Stomach (tissue), 4 donors: ENCODE measurements around the gene TARS2.

Source experiments
- CTCF ChIP-seq, 7 experiments: fragments of 450-650 bp in 4 of 7; fragments of 200-600 bp in 3 of 7; sonication (generic) in 3 of 7; IDR thresholded peaks; one replicate each; pipeline ENCODE4 v1.5.1; 2016 to 2019; ENCODE audit warnings: antibody characterized with exemption in 7 of 7, control low read depth in 2 of 7, mild to moderate bottlenecking in 1 of 7
- POLR2A ChIP-seq, 4 donors: fragments of 450-650 bp; IDR thresholded peaks; one replicate each; pipeline ENCODE4 v1.6.1; 2016; ENCODE audit warnings: antibody characterized with exemption in 4 of 4, control low read depth in 2 of 4, mild to moderate bottlenecking in 1 of 4, moderate library complexity in 1 of 4
- POLR2AphosphoS5 ChIP-seq, 3 donors: sonication (generic); formaldehyde crosslinking; IDR thresholded peaks; one replicate each; pipeline ENCODE4 v1.6.1; 2016; ENCODE audit warnings: antibody characterized with exemption in 3 of 3

GRCh38 chr1:150516050-150516591 lies 28.9 kb downstream of the TARS2 start:
- TF ChIP-seq POLR2AphosphoS5 (IDR thresholded peaks at IDR 0.05) (no peak), CTCF (IDR thresholded peaks at IDR 0.05) (no peak), POLR2A (IDR thresholded peaks at IDR 0.05) (no peak)
